Stimulated activated naive CD8-positive, alpha-beta T cell treated with anti-CD3 and anti-CD28 coated beads, Interleukin-15, amount 100 ng/mL, for 72 hours (primary cell): Measurements from ENCODE around the gene CSNK1G1.

ENCODE experiments used
- ATAC-seq: fragments of 150-1000 bp; cut with Tn5 transposase; 2 replicates; pipeline ENCODE4 v1.10.0; 2021; ENCODE audit warnings: mild to moderate bottlenecking, moderate library complexity
- DNase-seq, 2 donors: peaks; one replicate each; pipeline ENCODE4 v3.0.0; 2021 to 2022
- H3K27ac Mint-ChIP-seq, 2 donors: one replicate each; pipeline ENCODE4 v1.8.0; 2022; ENCODE audit warnings: mild to moderate bottlenecking in 2 of 2, mixed read lengths in 2 of 2, moderate library complexity in 2 of 2
- H3K27me3 Mint-ChIP-seq: one replicate; pipeline ENCODE4 v1.8.0; 2022; ENCODE audit warnings: mixed read lengths
- H3K4me1 Mint-ChIP-seq: one replicate; pipeline ENCODE4 v1.8.0; 2022; ENCODE audit warnings: mild to moderate bottlenecking, mixed read lengths
- H3K4me3 Mint-ChIP-seq, 2 donors: one replicate each; pipeline ENCODE4 v1.8.0; 2022; ENCODE audit warnings: mild to moderate bottlenecking in 2 of 2, mixed read lengths in 2 of 2, moderate library complexity in 1 of 2
- H3K9me3 Mint-ChIP-seq, 2 donors: one replicate each; pipeline ENCODE4 v1.8.0; 2022; ENCODE audit warnings: mixed read lengths in 2 of 2

CSNK1G1 gene

DNA sequence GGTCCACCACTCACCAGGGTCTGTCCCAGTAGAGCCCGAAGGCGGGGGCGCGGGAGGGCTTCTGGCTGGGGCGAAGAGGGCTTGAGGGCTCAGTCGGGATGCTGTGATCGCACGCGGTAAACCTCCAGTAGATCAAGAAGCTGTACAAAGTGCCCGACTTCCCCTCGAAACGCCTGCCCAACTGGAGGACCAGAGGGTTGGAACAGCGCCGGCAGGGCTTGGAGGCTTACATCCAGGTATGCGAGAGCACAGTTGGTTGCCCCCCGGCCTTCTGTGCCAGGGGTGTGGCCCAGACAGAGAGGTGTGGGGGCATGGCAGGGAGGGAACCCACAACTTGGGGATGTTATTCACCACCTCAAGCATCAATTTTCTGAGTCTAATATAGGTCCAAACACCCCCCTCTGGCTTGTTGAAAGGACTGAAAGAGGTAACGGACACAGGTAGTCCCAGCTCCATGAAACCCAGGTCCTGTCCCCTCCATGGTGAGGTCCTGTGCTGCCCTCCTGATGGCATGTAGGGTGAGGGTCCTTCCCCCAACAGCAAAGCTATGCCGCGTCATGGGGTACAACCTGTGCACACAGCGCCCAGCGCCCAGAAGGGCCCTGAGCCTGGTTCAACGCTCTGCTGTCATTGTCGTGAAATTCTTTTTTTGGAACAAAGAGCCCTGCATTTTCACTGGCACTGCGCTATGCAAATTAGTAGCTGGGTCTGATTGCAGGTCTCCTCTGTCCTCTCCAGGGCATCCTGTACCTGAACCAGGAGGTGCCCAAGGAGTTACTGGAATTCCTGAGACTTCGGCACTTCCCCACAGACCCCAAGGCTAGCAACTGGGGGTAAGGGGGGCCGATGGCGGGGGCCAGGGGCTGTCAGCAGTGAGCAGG is 203.2 kb downstream of the CSNK1G1 start:
- DNase-seq: peak in 1 of 2 donors; percentile 30
- no peaks in the 10 kb centered on the region for H3K9me3 Mint-ChIP-seq
- H3K27ac Mint-ChIP-seq: no peak overlapping the region
- peaks cover 38% of the 10 kb centered on the region for H3K4me1 Mint-ChIP-seq
- ATAC-seq: peak; percentile 11
- peak overlapping the region; percentile 39 to 79 for H3K4me3 Mint-ChIP-seq
- H3K27me3 Mint-ChIP-seq: peaks cover 21% of the 10 kb centered on the region

DNA sequence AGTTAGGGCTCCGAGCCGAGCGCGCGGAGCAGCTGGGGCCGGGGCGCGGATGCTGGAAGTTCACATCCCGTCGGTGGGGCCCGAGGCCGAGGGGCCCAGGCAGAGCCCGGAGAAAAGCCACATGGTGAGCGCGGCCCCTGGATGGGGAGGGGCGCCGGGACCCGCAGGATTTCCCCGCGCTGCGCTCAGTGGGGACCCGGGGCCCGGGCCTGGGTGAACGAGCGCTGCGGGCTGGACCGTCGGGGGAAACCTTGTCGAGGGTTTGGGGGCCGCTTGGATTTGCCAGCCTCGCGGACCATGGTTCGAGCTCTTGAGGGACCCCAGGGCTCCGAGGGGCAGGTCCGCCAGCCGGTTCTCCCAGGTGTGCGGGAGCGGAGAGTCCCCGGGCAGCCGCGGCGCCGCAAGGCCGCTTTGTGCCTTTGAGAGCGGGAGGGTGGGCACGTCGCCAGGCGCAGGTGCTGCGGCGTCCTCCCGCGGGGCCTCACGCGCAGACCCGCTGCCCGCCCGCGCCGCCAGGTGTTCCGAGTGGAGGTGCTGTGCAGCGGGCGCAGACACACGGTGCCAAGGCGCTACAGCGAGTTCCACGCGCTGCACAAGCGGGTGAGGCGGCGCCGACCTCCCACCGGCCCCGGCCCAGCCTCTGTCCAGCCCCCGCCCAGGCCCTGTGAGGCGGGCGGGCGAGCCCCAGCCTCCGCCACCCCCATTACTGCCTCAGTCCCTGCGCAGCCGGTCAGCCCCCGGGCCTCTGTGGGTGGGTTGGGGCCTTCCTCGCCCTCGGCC is 204.1 kb downstream of the CSNK1G1 start, which contains the start of gene SNX22:
Gene SNX22 (plus strand): TSS at position 5 of the 780 bp plus-strand sequence. CDS start 45 bp downstream, at position 50.
- peak within 1 kb of the TSS in 1 of 2 donors; percentile 57 for H3K27ac Mint-ChIP-seq

DNA sequence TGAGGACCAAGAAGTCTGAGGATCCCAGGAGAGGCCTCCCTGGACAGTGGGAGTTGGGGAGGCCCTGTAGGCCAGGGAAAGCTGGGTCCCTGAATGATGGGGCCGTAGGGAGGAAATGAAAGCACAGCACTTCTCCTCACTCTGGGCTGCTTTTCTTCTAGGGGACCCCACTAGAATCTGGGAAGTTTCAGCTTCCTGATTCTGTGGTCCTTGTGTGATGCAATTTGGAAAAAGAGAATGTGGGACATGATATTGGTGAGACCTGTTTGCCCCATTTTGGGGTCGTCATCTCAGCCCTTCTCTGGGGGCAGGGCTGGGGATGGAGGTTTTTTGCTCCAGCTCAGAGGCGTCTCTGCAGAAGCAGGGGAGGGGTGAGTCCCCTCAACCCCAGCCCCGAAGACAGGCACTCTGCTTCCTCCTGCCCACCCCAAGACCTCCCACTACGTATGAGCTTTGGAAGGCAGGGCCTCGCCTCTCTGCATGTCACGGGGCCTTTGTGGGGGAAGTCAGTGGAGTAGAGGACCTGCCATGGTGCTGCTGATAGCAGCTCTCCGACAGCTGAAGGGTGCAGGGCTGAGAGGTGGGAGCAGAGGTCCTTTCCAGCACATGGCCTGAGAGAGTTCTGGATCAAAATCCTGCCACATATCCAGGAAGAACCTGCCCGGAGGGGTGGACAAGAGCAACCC is 205.9 kb downstream of the CSNK1G1 start:
- H3K27me3 Mint-ChIP-seq: peaks cover 21% of the 10 kb centered on the region
- no peak for DNase-seq
- peak overlapping the region in 1 of 2 donors; percentile 1 for H3K4me3 Mint-ChIP-seq
- no peak for ATAC-seq
- H3K4me1 Mint-ChIP-seq: peaks cover 38% of the 10 kb centered on the region
- H3K9me3 Mint-ChIP-seq: no peaks in the 10 kb centered on the region
- H3K27ac Mint-ChIP-seq: no peak overlapping the region

More for the DNA sequence above, 204.1 kb downstream of the CSNK1G1 start, which contains the start of gene SNX22:
- DNase-seq: peak in 1 of 2 donors; percentile 47
- peak; percentile 29 for ATAC-seq
- Mint-ChIP-seq H3K4me1 (peaks cover 38% of the 10 kb centered on the region), H3K9me3 (no peaks in the 10 kb centered on the region), H3K4me3 (peak within 1 kb of the TSS; percentile 82 to 83), H3K27me3 (peaks cover 21% of the 10 kb centered on the region)

DNA sequence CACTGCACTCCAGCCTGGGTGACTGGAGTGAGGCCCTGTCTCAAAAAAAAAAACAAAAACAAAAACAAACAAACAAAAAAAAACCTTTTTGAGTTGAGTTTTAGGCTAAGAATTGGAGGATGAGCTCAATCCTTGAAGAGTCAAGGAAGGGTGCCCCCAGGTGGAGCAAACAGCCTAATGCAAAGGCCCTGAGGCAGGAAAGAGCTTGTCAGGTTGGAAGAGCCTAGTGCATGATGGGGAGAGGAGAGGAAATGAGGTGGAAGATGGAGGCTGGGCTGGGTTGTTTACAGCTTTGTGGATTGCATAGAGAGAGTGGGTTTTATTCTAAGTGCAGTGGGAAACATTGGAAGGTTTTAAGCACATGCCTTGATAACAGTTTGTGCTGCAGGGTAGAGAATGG is 206.5 kb downstream of the CSNK1G1 start:
- Mint-ChIP-seq H3K27ac (no peak overlapping the region), H3K4me3 (peak overlapping the region; percentile 1 to 7), H3K4me1 (peaks cover 38% of the 10 kb centered on the region), H3K9me3 (no peaks in the 10 kb centered on the region), H3K27me3 (peaks cover 21% of the 10 kb centered on the region)
- DNase-seq: peak in 1 of 2 donors; percentile 34
- ATAC-seq: no peak

DNA sequence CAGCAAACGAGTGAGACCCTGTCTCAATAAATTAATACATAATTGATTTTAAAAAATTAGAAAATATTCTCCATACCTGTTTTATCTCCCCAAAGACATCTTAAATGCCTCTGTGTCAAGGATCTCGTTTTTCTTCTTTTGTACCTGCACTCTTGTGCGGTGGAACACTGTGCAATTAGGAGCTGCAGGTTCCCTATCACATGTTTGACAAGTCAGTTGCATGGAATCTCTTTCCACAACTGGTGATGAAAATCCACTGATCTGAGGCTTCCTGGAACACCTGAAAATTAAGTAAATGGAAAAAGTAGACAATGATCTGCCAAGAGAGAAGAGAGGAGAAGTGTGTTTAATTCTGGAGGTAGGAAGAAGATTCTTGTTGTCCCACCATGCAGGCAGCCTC is 207.4 kb downstream of the CSNK1G1 start:
- Mint-ChIP-seq H3K9me3 (no peaks in the 10 kb centered on the region), H3K4me3 (no peak overlapping the region), H3K4me1 (peaks cover 34% of the 10 kb centered on the region), H3K27ac (no peak overlapping the region), H3K27me3 (peaks cover 21% of the 10 kb centered on the region)
- no peak for ATAC-seq
- no peak for DNase-seq

DNA sequence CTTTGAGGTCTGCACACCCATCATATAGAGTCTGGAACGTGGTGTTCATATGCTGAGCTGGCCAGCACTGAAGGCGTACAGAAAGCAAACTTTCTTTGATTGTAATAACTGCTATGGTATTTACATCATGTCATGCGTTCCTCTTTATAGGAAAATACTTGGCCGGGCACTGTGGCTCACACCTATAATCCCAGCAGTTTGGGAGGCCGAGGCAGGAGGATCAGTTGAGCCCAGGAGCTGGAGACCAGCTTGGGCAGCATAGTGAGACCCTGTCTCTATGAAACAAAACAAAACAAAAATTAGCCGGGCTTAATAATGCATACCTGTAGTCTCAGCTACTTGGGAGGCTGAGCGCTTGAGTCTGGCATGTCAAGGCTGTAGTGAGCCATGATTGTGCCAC is 207.8 kb downstream of the CSNK1G1 start:
- DNase-seq (no peak), ATAC-seq (no peak)
- Mint-ChIP-seq H3K4me1 (peaks cover 30% of the 10 kb centered on the region), H3K27ac (no peak overlapping the region), H3K9me3 (no peaks in the 10 kb centered on the region), H3K27me3 (peaks cover 18% of the 10 kb centered on the region), H3K4me3 (no peak overlapping the region)

DNA sequence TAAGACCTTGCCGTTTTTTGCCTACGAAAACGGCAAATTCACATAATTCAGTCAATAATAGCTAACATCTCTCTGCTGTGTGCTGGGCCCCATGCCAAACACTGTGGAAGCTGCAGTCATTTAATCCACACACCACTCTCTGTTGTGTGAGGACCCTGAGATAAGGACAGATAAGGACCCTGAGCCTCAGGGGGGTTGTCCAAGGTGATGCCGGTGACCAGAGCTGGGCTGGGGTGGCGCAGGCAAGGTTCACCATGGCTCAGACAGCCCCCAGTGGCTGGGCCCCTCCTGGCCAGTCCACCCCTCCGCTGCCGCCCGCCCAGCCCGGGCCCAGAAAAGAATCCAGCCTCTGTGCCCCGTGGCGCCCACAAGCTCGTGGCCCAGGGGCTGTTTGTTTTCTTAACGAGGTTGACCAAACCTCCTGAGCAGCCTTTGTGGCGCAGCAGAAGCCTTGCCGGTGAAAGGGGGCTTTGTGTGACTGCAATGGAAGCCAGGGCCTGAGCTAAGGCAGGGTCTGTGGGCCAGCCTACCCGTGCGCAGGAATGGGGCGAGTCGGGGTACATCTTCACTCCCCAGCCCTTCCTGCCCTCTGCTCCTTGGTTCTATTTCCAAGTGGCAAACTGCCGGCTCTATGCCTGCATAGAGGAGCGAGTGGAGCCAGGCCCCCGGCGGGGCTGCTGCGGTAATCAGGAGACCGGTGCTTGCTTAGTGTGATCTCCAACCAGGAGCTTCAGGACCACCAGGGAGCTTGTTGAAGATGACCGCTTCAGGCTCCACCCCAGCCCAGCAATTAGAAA is 208.9 kb downstream of the CSNK1G1 start:
- no peak overlapping the region for H3K27ac Mint-ChIP-seq
- peaks cover 21% of the 10 kb centered on the region for H3K4me1 Mint-ChIP-seq
- H3K27me3 Mint-ChIP-seq: peaks cover 8% of the 10 kb centered on the region
- ATAC-seq (no peak), DNase-seq (no peak)
- H3K9me3 Mint-ChIP-seq: no peaks in the 10 kb centered on the region
- H3K4me3 Mint-ChIP-seq: no peak overlapping the region

DNA sequence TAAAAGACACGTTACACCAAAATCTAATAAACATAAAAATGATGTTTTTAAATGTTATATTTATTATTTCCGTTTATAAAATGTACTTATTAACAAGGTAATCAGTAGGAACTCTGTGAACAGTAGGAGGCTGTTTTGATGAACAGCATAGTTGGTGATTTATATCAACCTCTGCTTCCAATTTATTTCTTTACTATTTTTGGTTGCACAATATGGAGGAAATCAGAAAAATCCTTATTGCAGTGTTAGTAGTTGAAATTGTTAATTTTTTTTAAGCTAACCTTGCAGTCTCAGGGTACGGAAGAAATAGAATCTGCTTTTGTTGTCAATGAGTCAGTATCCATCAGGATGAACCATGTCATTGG is 209.5 kb downstream of the CSNK1G1 start:
- H3K27me3 Mint-ChIP-seq: peaks cover 8% of the 10 kb centered on the region
- peaks cover 24% of the 10 kb centered on the region for H3K4me1 Mint-ChIP-seq
- no peak overlapping the region for H3K4me3 Mint-ChIP-seq
- DNase-seq (no peak), ATAC-seq (no peak)
- no peak overlapping the region for H3K27ac Mint-ChIP-seq
- no peaks in the 10 kb centered on the region for H3K9me3 Mint-ChIP-seq

DNA sequence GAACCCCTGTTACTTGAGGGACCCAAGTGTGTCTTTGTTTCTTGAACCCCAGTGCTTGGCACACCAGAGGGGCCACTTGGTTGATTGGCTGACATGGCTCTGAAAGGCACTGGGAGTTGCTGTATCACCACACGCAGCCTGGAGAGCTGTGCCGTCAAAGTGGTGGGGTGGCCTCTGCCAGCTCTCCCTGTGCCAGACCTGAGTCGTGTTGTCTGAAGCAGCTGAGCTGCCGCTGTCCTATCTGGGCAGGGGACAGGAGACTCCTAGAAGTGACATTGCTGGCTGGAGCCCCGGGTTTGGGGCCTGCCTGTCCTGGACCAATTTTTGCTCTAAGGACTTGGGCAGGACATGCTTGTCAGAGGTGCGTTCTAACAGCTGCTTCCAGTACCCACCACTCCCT is 209.9 kb downstream of the CSNK1G1 start:
- peaks cover 5% of the 10 kb centered on the region for H3K27me3 Mint-ChIP-seq
- H3K4me3 Mint-ChIP-seq: no peak overlapping the region
- peaks cover 23% of the 10 kb centered on the region for H3K4me1 Mint-ChIP-seq
- H3K27ac Mint-ChIP-seq: no peak overlapping the region
- H3K9me3 Mint-ChIP-seq: no peaks in the 10 kb centered on the region
- ATAC-seq (no peak), DNase-seq (no peak)

DNA sequence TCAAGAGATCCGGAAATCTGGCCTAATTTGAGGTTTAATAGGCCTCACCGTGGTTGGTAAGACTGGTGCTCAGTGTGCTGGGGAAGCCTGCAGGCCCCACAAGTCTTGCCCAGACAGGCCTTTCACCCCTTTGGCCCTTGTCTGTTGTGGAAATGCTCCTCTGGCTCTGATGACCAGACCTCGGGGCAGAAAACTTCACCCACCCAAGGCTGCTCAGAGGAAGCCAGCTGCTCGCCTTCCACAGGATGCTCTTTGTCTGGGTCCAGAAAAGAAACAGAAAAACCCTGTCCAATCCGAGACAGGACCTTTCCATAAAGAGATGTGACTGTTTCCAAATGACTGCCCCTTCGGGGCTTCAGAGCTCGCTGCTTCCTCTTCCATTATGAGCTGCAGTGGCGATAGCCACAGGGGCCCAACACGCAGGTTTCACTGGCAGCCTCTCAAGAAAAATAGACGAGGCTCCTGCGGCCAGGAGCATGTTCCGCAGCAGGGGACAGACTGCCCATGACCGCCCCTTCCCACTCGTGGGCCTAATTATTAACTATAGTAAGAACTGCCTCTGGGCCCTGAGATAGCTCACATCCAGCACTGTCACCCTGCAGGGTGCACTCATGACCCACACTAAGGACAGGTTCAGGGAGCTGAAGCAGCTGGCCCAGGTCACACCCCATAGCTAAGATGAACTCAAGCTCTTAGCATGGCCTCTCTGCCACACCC is 211.2 kb downstream of the CSNK1G1 start:
- H3K9me3 Mint-ChIP-seq: no peaks in the 10 kb centered on the region
- DNase-seq (no peak), ATAC-seq (no peak)
- H3K27ac Mint-ChIP-seq: no peak overlapping the region
- no peak overlapping the region for H3K4me3 Mint-ChIP-seq
- peaks cover 10% of the 10 kb centered on the region for H3K4me1 Mint-ChIP-seq
- H3K27me3 Mint-ChIP-seq: no peaks in the 10 kb centered on the region

DNA sequence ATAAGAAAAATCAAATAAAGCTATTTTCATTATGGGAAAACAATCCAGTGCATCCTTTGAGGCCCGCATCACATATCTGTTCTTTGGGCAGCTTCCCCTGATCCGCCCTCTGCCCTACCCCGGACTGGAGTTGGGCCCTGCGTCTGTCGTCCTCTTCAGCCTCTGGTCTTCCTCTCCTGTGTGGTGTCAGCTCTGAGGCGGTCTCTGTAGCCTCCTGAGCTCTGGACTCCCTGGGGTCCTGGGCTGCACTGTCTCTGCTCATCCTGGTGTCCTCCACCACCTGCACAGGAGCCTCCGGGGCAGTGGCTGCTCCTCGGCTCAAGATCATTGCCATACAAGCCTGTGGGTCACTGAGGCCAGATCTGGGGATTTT is 211.8 kb downstream of the CSNK1G1 start:
- no peak for ATAC-seq
- DNase-seq: no peak
- H3K4me3 Mint-ChIP-seq: no peak overlapping the region
- H3K27me3 Mint-ChIP-seq: no peaks in the 10 kb centered on the region
- H3K4me1 Mint-ChIP-seq: peaks cover 5% of the 10 kb centered on the region
- no peaks in the 10 kb centered on the region for H3K9me3 Mint-ChIP-seq
- H3K27ac Mint-ChIP-seq: no peak overlapping the region

DNA sequence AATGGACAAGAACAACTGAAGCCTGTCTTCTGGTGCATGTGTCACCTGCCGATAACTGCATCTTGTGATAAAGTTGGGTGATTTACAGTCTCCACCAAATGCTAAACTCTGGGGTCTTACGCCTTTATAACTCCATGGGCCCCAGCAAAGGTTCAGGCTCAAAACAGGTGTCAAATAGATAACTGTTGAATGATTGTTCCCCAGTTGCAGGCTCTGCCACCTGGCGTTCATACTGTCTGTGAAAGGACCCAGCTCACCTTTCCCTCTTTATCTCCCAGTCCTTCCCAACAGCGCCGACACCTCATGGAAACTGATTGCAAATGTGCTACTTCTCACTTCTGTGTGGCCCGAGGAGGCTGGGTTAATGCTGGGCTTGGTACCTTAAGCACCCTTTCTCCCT is 212.7 kb downstream of the CSNK1G1 start:
- H3K9me3 Mint-ChIP-seq: no peaks in the 10 kb centered on the region
- H3K27me3 Mint-ChIP-seq: no peaks in the 10 kb centered on the region
- ATAC-seq (no peak), DNase-seq (no peak)
- no peak overlapping the region for H3K4me3 Mint-ChIP-seq
- H3K27ac Mint-ChIP-seq: no peak overlapping the region
- peaks cover 5% of the 10 kb centered on the region for H3K4me1 Mint-ChIP-seq

DNA sequence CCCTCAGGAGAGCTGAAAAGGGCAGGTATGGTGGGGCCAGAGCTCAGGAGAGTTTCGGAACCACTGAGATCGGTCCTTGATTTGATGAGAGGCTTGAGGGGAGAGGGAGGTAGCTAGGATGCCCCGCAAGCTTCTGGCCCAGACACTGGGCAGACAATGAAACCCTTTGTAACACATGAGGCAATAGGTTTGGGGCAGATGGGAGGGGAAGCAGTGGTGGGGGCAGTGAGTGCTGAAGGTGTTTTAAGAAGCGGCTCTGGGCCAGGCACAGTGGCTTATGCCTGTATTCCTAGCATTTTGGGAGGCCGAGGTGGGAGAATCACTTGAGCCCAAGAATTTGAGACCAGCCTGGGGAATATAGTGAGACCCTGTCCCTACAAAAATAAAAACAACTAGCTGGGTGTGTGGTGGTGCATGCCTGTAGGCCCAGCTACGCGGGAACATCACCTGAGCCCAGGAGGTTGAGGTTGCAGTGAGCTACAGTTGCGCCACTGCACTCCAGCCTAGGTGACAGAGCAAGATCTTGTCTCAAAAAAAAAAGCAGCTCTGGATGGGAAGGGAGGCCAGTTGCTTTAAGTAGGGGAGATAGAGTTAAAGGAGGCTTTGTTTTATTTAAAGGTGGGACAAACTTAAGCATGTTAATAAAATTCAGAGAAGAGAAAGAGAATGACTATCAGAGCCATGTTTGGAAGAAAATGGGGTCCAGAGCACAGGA is 214.0 kb downstream of the CSNK1G1 start:
- Mint-ChIP-seq H3K4me3 (no peak overlapping the region), H3K27me3 (no peaks in the 10 kb centered on the region), H3K9me3 (no peaks in the 10 kb centered on the region), H3K27ac (peak overlapping the region; percentile 42 to 66), H3K4me1 (peaks cover 5% of the 10 kb centered on the region)
- ATAC-seq: no peak
- no peak for DNase-seq
